ENCODE results near the gene RNU5B-1.

DNA sequence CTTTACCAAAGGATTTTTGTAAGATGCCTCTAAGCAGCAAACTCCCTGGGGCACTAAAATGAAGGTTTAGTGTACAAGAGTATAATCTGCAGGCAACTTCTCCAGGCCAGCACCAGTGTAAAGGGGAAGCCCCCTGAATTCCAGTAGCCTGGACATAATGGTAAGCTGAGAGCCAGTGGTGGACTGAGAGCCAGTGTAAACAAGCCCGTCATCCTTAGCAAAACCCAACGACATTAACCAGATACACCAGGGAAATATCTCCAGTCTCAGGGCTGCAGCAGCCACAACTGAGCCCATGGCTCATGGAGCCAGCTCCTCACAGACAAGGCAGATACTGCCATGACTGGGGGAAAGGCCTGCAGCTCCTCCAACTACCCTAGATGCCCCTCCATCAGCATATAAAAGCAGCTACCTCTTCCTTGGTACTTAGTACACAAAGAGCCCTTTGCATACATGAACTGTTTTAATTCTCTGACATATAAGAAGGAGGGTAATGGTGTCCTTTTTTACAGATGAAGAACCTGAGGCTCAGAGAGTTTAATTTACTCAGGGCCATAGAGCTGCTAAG, 39.5 kb upstream of the RNU5B-1 start:
- TF ChIP-seq FUS (optimal IDR thresholded peaks at IDR 0.05; ENCODE audit: low read depth, low read length) (no peak), MYC (IDR thresholded peaks at IDR 0.05; ENCODE audit: low read depth, low read length) (no peak), MYC (CRISPR knock-in tag; IDR thresholded peaks at IDR 0.05; ENCODE audit: borderline replicate concordance, low read depth) (no peak)

Measured in K562 (cell line).